Measurements from ENCODE around the gene TRRAP. TPM values are rescaled to one million over a fixed set of nuclear protein-coding genes. Genes with fewer than 3 reads are reported as not detected.

Gene TRRAP
- total and polyA plus RNA-seq, 2 of the 4 experiments (the other 2 are of a cell fraction), result 12.5 to 18.1 TPM

DNA sequence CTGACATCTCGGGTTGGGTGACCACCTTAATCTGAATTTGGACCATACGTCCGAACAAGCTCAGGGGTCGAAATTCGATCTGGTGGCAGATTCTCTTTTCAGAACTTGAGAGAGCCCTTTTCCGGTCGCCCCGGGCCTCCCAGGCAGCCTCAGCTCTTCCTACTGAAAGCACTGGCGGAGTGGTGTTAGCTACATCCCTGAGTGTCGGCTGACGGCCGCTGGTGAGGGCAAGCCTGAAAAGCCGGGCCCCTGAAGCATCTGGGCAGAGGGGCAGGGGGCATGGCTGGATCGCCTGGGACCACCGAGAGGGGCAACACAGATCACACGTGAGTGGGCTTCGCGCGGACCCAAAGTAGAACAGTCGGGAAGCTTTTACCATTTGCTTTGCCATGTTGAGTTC, 149.5 kb downstream of the TRRAP start:
- BruUV-seq (replicated peaks), result no TSS peak
- ChIA-PET CTCF (no interaction called here), POLR2A (ENCODE audit: unreplicated experiment) (no interaction called here)
- in situ Hi-C loops (cut with MboI; ENCODE audit: low sequenced_read_pairs) (no loop called here), intact Hi-C loops (cut with micrococcal nuclease) (no loop called here), dilution Hi-C loops (cut with HindIII; ENCODE audit: low sequenced_read_pairs, unreplicated experiment) (no loop called here)
- Histone ChIP-seq H4K8ac (ENCODE audit: low read depth in 2 of 2, low read length in 2 of 2) (no peak overlapping the region), H3K27ac (ENCODE audit: insufficient read depth, low read length) (no peak overlapping the region), H2BK5ac (ENCODE audit: low read depth, low read length, poor library complexity, severe bottlenecking) (no peak overlapping the region), H3K9me1 (ENCODE audit: insufficient read depth, low read length) (peaks cover 4% of the 10 kb centered on the region), H4K91ac (ENCODE audit: insufficient read depth, low read depth, low read length) (no peak overlapping the region), H3K4me2 (ENCODE audit: low read depth, low read length) (no peak overlapping the region), H2AK9ac (replicated peaks; ENCODE audit: low read depth, low read length, poor library complexity) (no peak overlapping the region), H3K14ac (replicated peaks; ENCODE audit: low read depth, low read length) (no peak overlapping the region), H3K27me3 (ENCODE audit: control insufficient read depth, insufficient read depth, low read length) (no peaks in the 10 kb centered on the region), H3K18ac (ENCODE audit: low read depth, low read length) (no peak overlapping the region), H4K5ac (ENCODE audit: low read depth, low read length) (no peak overlapping the region), H2AFZ (replicated peaks; ENCODE audit: low read length, poor library complexity) (no peak overlapping the region), H2AK5ac (ENCODE audit: low read depth, low read length) (no peak overlapping the region), H3K36me3 (ENCODE audit: control insufficient read depth, insufficient read depth, low read length) (peaks cover 44% of the 10 kb centered on the region), H3K79me1 (ENCODE audit: low read depth in 1 of 2, low read length in 2 of 2) (peaks cover 0 to 34% of the 10 kb centered on the region in 2 experiments; a peak in 3 of 4 replicates), H3K4me1 (ENCODE audit: control insufficient read depth, insufficient read depth, low read length) (no peaks in the 10 kb centered on the region), H3K4me3 (ENCODE audit: insufficient read depth, low read depth, low read length) (no peak overlapping the region), H3K56ac (ENCODE audit: extremely low read depth, insufficient read depth, low read length) (no peak overlapping the region), H3K4ac (ENCODE audit: low read depth, low read length) (no peak overlapping the region), H3K9ac (ENCODE audit: low read depth, low read length) (no peak overlapping the region), H2BK15ac (ENCODE audit: low read depth, low read length) (no peak overlapping the region), H2BK120ac (ENCODE audit: low read depth, low read length) (no peak overlapping the region), H2BK20ac (ENCODE audit: low read depth, low read length) (no peak overlapping the region), H4K20me1 (ENCODE audit: insufficient read depth, low read length) (peaks cover 4% of the 10 kb centered on the region; the same call in 1 of the 2 replicates), H3K9me3 (ENCODE audit: control insufficient read depth, insufficient read depth, low read length) (no peaks in the 10 kb centered on the region), H3K23ac (ENCODE audit: low read depth, low read length) (no peak overlapping the region)
- TF ChIP-seq BHLHE40 (IDR thresholded peaks at IDR 0.05; ENCODE audit: low read depth, low read length), result no peak
- TF ChIP-seq MAZ (IDR thresholded peaks at IDR 0.05; ENCODE audit: borderline replicate concordance, low read depth, low read length), result no peak
- TF ChIP-seq FOS (IDR thresholded peaks at IDR 0.05; ENCODE audit: low read depth, low read length), result no peak
- TF ChIP-seq RFX5 (IDR thresholded peaks at IDR 0.05; ENCODE audit: low read depth, low read length), result no peak
- TF ChIP-seq, protein P1, sequence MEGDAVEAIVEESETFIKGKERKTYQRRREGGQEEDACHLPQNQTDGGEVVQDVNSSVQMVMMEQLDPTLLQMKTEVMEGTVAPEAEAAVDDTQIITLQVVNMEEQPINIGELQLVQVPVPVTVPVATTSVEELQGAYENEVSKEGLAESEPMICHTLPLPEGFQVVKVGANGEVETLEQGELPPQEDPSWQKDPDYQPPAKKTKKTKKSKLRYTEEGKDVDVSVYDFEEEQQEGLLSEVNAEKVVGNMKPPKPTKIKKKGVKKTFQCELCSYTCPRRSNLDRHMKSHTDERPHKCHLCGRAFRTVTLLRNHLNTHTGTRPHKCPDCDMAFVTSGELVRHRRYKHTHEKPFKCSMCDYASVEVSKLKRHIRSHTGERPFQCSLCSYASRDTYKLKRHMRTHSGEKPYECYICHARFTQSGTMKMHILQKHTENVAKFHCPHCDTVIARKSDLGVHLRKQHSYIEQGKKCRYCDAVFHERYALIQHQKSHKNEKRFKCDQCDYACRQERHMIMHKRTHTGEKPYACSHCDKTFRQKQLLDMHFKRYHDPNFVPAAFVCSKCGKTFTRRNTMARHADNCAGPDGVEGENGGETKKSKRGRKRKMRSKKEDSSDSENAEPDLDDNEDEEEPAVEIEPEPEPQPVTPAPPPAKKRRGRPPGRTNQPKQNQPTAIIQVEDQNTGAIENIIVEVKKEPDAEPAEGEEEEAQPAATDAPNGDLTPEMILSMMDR (conservative IDR thresholded peaks at IDR 0.05; ENCODE audit: low read depth, low read length), result no peak
- no peak for TF ChIP-seq SMC3 (IDR thresholded peaks at IDR 0.05; ENCODE audit: low read depth, low read length)
- TF ChIP-seq, protein P2, sequence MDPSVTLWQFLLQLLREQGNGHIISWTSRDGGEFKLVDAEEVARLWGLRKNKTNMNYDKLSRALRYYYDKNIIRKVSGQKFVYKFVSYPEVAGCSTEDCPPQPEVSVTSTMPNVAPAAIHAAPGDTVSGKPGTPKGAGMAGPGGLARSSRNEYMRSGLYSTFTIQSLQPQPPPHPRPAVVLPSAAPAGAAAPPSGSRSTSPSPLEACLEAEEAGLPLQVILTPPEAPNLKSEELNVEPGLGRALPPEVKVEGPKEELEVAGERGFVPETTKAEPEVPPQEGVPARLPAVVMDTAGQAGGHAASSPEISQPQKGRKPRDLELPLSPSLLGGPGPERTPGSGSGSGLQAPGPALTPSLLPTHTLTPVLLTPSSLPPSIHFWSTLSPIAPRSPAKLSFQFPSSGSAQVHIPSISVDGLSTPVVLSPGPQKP (IDR thresholded peaks at IDR 0.05; ENCODE audit: borderline replicate concordance, low read depth, low read length), result no peak
- no peak for TF ChIP-seq RCOR1 (IDR thresholded peaks at IDR 0.05; ENCODE audit: insufficient replicate concordance, low read length)
- DNase-seq (no peak), ATAC-seq (ENCODE audit: low read depth) (no peak)
- 87% methylated on average over 13 of the region's 20 CpGs; no CpG with 5 or more reads in 1 of the 2 experiments for WGBS, 2 experiments (ENCODE audit: extremely low coverage in 2 of 2, insufficient read length in 1 of 2)
